LNCaP clone FGC (cell line): ENCODE measurements around the gene MSLN.

Source experiments
- DNase-seq: peaks from one replicate; pipeline ENCODE4 v3.0.0-alpha.2; 2011; ENCODE audit warnings: low read depth
- H3K4me3 ChIP-seq: 2 replicates; pipeline ENCODE4 v1.5.1; 2011; ENCODE audit warnings: mild to moderate bottlenecking, low read depth, low read length, control low read depth
- TF ChIP-seq, protein P1 (sequence below): IDR thresholded peaks from 2 replicates; pipeline ENCODE4 v1.5.1; 2012; ENCODE audit warnings: mild to moderate bottlenecking; ENCODE audit not compliant: control insufficient read depth, insufficient read depth; ENCODE audit errors: extremely low read depth

The MSLN gene

DNA sequence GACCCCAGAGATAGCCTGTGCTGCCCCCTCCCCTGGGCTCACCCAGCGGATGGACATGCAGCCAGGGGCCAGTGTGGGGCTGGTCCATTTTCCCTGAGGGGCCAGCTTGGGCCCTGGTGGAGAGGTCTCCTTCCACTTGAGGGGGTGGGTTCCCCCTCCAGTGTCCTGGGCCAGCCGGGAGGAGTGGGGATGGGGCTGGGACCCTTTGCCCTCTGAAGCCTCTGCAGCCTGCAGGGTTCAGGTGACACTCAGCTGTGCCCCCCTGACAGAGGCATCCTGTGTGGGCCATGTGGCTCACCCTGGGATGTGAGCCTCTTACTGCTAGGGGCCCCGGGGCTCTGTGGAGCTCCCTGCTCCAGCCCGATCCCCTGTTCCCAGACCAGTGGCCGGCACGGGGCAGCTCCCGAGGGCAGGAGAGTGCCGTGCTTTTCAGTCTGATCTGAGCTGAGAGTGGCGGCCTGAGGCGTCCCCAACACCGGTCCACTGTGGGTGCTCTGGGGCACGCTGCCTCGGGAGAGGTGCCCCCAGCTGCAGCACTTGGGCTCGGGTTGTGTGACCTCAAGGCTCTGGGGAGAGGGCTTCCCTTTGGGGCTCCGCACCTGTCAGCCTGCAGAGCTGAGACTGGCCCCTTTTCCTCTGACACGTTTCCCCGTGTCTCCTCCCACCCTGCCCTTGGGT is 40.4 kb downstream of the MSLN start:
- TF ChIP-seq, protein P1, sequence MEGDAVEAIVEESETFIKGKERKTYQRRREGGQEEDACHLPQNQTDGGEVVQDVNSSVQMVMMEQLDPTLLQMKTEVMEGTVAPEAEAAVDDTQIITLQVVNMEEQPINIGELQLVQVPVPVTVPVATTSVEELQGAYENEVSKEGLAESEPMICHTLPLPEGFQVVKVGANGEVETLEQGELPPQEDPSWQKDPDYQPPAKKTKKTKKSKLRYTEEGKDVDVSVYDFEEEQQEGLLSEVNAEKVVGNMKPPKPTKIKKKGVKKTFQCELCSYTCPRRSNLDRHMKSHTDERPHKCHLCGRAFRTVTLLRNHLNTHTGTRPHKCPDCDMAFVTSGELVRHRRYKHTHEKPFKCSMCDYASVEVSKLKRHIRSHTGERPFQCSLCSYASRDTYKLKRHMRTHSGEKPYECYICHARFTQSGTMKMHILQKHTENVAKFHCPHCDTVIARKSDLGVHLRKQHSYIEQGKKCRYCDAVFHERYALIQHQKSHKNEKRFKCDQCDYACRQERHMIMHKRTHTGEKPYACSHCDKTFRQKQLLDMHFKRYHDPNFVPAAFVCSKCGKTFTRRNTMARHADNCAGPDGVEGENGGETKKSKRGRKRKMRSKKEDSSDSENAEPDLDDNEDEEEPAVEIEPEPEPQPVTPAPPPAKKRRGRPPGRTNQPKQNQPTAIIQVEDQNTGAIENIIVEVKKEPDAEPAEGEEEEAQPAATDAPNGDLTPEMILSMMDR: no peak
- no peak overlapping the region for H3K4me3 ChIP-seq
- no peak for DNase-seq

DNA sequence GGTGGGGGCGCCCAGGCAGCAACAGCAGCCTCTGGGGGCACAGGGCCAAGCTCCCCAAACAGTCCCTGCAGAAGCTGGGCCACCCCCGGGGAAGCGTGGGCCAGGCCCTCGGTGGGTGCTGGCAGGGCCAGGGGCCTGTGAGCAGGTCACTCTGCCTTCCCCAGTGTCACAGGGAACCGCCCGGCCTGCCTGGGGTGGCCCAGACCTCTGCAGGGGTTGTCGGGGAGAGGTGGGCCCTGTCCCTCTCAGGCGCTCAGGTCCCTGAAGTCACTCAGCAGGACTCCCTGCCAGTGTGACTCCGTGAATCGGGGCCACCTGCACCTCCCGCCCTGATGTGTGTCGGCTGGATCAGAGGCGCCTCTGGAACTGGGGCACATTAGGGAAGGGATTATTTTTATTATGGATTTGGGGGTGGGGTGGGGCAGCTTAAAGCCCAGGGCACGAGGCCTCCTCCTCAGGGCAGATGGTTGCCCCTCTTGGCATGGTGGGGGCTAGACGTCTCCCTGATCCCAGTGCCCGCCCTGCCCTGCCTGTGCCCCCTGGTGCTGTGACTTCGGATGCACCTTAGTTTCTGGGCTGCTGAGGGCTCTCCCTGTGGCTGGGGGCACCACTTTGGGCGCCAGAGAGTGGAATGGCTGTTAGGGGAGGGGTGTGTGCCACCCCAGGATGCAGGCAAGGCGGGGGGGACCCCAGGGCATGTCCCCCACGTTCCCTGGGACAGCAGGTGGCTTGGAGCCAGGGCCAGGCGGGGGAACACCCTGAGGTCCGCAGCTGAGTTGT is 41.2 kb downstream of the MSLN start:
- DNase-seq: no peak
- TF ChIP-seq, protein P1: no peak
- H3K4me3 ChIP-seq: no peak overlapping the region

DNA sequence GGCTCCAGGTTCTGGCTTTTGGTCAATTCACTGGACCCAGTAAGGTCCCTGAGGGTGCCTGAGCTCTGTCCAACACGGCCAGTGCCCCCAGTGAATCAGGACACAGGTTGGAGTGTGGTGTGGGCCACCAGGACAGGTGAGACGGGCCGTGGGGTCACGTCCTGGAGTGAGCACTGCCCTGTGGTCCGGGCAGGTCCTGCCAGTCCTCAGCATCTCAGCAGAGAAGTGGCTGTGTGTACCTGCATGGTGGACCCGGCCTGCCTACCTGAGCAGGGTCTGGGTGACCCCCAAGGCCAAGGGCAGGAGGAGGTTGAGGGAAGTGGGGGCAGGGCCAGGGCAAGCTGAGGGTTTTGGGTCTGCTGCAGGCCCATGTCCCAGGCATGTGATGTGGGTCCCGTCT is 41.9 kb downstream of the MSLN start:
- H3K4me3 ChIP-seq: no peak overlapping the region
- DNase-seq: no peak
- TF ChIP-seq, protein P1: no peak

DNA sequence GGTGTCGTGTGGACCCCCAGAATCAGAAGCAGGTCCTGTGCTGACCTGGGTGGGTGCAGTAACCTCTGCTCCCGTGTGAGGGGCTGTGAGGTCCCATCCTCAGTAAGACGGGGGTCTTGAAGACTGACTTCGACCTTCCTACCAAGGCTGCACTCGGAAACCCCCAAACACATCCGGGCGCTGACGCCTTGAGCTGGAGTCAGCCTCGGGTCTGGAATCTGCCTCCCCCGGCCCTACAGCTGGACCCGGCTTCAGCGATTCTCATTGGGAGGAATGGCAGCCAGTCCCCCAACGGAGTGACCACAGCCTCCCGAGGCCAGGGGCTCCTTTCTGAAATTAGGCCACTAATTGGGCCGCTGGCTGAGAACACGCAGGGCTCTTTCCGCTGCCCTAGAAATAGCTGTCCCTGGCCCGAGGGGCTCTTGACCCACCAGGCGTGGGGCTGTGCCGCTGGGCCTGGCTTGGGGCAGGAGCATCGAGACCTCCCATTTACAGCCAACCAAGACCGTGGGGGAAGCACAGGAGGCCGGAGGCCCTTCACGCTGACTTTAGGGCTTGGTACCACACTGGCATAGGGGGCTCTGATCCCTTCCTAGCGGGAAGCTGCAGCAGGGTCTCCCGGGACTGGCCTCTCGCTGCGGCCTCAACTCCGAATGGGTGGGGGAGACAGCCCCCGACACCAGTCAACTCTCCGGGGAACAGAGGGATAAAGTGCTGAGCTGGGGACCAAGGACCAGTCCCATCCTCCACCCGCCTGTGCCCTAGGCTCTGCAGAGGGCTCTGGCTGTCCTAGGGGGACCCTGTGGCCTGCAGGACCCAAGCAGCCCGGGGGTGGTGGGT is 42.6 kb downstream of the MSLN start:
- TF ChIP-seq, protein P1: no peak

DNA sequence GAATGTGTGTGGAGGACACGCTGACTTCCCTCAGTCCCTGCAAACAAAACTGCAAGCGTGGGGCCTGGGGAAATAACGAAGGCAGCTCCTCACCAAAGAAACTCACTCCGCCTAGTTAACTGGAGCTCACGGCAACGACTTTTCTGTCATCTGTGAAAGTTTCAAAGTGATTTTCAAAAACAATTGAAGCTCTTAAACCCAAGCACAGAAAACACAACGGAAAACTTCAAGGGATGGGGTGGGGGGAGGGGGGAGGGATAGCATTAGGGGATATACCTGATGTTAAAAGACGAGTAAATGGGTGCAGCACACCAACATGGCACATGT is 43.2 kb downstream of the MSLN start:
- no peak for DNase-seq
- no peak overlapping the region for H3K4me3 ChIP-seq
- TF ChIP-seq, protein P1: no peak

More for the DNA sequence above, 42.6 kb downstream of the MSLN start:
- no peak overlapping the region for H3K4me3 ChIP-seq
- no peak for DNase-seq

DNA sequence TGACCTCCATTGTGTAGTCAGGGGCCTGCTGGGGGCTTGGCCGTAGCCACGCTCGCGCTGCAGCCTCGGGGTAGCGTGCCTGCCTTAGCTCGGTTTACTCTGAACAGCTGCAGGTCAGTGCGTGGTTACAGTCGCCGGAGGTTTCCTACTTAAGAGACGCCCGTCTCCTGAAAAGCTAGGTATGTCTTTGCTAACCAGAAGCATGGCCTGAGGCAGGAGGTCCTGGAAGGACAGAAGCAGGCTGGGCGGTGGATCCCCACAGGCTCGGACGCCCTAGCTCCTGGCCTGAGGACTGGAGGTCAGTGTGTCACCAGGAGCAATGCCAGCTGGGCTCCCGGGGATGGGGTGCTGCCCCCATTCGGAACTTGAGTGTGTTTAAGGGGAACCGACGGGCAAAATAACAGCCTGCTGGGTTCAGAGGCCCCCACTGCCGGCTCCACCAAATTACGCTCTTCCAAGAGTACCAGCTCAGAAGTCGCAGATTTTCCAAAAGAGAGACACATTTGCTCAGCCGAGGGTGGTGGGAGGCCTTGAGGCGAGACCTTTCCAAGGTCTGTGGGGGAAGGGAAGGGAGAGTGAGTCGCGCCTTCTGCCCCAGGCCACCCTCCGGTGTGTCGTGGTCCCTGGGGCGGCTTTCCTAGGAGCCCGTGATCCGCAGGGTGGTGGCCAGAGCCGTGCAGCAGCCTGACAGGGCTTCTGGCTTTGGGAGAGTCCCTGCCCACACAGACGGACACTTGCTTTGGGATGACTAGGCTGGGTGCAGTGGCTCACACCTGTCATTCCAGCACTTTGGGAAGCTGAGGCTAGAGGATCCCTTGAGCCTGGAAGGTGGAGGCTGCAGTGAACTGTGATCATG is 43.9 kb downstream of the MSLN start:
- TF ChIP-seq, protein P1: no peak
- no peak overlapping the region for H3K4me3 ChIP-seq
- DNase-seq: no peak
